IPS-NIHi7 (cell line): ENCODE results near the gene KCNJ1.

Experiments
- DNase-seq: peaks from one replicate; pipeline ENCODE4 v3.0.0; 2012; ENCODE audit warnings: mixed read lengths; ENCODE audit errors: extremely low spot score

Gene KCNJ1

DNA sequence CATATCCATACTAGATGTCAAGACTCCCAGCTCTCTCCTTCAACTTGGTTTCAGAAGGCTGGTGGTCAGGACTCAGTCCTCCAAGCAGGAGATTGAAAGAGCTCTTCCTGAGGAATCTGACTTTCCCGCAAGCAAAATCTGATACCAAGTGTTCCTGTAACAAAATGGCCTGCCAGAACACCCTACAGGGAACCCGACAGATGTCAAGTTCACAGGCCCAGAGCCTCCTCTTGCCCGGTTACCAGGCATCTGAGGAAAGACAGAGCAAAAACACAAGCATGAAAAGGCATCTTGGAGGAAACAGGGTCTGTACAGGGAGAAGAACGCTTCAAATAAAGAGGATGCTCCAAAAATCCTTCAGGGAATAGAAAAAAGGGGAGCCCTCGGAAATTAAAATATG, 15.4 kb upstream of the KCNJ1 start:
- no peak for DNase-seq

DNA sequence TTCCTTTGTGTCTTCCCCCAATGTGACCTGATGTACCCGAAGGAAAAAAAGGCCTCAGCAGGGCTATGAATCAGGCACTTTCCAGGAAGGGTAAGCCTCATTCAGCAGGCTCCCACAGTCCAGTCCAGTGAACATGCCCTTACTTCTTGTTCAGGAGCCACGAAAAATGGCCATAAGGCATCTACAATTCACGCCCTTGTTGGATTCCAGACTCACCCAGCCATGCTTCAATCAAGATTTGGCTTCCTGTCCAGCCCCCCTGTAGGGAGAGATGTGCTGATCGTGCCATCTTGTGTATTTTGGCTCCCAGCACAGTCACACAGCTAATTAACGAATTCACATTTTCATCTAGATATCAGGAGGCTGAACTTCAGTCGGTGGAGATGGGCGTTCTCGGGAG, 14.1 kb upstream of the KCNJ1 start:
- DNase-seq = no peak

GRCh38 chr11:128879817-128880216, 12.7 kb upstream of the KCNJ1 start:
- DNase-seq = no peak

- DNase-seq = no peak
These were observed 11.4 kb upstream of the KCNJ1 start for GRCh38 chr11:128878455-128878854.

GRCh38 chr11:128877726-128878125, 10.6 kb upstream of the KCNJ1 start:
- no peak for DNase-seq

DNA sequence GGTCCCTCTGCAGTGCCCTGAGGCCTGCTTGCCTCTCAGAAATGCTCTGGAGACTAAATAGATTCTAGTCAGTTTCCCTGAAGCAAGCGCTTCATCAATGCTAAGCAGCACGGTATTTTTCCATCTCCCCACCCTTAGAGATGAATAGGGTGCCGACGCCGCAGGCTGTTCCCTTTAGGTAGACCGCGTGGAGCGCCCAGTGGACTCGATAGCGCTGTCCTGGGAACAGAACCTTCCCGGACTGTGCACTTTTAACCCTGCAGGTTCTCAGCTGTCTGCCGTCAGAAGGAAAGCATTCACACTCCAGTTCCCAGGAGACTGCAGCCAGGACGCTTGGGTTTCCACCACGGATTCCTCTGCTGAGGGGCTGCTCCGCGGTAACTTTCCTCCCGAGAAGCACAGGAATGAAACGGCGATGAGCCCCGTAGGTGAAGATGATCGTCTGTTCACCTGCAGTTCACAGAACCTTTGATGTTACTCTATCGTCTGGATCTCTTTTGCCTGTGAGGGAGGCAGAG, 9.1 kb upstream of the KCNJ1 start:
- no peak for DNase-seq

GRCh38 chr11:128874427-128874826, 7.3 kb upstream of the KCNJ1 start:
- DNase-seq = no peak

GRCh38 chr11:128872594-128872993, 5.5 kb upstream of the KCNJ1 start:
- DNase-seq = no peak

- DNase-seq = no peak
These were observed 5.0 kb upstream of the KCNJ1 start for GRCh38 chr11:128872094-128872493.

GRCh38 chr11:128871168-128871610, 4.1 kb upstream of the KCNJ1 start:
- no peak for DNase-seq

DNA sequence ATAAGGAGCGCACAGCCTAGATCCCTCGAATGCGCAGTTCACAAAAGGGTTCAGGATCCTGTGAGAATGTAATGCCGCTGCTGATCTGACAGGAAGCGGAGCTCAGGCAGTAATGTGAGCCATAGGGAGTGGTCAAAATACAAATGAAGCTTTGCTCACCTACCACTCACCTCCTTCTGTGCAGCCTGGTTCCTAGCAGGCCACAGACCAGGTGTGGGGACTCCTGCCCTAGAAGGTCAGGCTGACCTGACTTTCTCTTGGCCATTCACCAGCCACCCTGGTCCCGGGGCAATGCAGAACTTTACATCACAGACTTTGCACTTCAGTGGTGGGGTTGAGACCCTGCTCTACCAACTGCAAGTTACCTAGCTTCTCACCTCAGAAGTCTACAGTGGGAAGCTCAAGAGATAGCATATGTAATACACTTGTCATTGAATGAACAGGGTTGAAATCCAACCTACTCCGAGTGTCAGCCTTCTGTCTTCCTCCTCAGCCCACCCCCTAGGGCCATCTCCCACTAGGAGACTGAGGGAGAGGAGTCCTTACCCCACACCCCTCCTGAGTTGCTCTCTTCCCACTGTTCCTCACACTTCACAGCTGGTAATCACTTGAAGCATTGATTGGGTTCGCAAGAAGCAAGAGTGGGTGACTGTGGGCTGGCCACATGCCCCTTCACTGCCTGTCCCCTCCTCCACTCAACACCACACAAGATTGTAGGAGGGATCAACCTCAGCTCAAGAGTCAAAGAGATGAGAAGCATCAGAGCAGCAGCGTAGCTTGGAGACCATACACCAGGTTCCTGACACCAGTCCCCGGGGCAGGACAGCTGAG, 2.0 kb upstream of the KCNJ1 start:
- no peak for DNase-seq

DNA sequence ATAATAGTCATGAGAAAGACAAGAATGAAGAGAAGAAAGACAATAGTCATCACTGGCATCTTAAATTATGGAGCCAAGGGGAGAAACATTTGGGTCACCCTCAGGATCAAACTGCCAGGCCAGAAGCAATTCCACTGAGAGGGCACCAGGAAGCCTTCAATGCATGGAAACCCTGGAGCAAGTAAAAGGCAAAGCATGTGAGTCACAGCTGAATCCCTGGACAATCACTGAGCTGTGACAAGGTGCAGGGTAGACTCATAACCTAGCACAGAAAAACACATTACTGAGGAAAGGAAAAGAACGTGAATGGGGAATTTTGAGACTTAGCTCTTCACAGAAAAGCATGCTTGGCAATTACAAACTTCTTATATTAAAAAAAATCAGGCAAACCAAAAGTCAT, 1.6 kb downstream of the KCNJ1 start:
- no peak for DNase-seq

- DNase-seq = no peak
These were observed 4.0 kb downstream of the KCNJ1 start for GRCh38 chr11:128862908-128863660.

- no peak for DNase-seq
These were observed 4.7 kb downstream of the KCNJ1 start for GRCh38 chr11:128862406-128862805.

DNA sequence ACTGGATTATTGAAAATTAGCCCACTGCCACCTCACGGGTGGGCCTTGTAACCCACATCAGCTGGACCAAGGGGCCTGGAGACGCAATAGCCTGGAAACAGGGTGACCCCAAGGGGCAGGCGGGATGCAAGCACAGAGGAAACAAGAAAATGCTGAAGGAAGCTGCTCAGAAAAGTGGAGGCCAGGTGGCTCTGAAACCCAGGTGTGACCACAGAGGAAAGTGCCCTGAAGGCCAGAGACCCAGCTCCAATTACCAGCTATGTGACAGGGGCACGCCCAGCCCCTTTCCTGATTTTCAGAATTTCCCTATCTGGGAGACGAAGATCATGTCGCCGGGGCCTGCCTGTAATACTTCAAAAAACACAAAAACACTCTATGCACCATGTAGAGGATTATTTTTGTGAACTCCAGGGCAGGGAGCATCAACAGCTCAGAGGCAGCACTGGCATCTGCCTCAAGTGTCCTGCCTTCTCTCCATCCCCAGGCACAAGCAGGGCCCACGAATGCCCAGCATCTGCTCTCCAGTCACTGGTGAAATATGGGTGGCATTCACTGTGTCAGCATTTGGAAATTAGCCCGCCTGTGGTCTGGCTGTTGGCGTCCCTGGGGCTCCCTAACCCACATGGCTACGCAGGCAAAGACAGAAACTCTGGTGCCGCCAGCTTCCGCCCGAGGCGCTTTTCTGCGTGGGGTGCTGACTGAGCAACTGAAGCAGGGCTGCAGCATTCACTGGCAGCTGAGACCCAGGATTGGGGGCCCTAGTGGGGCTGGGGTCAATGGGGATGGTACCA, 6.3 kb downstream of the KCNJ1 start:
- no peak for DNase-seq

DNA sequence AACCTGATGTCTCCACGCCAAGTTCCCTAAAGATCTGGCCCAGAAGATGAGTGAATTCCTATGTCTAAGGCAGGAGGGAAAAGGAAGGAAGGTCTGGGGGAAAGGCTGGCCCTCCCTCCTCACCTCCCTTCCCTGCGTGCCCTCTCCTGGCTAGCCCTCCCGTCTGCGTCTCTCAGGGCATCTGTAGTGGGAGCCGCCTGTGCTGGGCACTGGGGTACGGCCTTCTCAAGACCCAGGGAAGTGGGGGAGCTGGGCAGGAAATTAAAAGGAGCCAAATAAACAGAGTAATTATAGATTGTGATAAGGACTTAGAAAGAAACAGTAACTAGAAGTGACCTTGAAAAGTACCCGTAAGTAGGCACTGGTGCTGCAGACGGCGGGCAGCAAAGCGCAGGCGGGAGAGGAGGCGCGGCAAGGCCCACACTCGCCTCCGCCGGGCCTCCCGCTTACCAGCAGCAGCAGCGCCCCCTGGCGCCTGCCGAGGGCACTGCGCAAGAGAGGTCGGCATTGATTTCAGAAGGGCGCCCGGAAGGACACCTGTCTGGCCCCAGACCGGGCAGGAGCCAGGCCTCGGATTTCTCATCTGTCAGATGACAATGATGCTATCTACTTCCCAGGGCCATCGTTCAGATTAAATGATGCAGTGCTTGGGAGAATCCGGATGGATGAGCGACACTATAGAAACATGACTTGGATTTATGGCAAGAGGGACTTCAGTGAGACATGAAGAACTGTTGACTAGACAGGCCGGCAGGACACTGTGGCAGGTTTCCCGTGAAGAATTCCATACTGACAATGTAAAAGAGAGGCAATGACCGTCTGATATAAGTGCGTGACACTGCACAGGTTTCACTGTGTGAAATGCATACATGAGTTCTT, 7.3 kb downstream of the KCNJ1 start:
- peak; percentile 87 for DNase-seq

DNA sequence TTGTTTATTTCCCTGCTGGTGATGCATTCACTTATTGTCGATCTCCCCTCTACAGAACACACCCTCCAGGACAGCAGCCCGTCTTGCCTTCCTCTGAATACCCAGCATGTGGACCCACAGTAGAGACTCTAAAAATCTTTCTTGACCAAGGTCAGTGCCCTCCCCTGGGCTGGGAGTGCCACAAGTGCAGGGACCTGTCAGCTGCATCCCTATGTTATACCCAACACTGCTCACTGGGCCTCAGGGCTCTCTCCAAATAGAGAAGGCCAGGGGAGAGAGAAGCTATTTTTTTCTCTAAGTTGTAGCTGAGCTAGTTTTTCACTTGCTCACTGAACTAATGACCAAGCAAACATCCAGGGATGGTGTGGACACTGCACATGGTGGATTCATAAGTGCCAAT, 9.8 kb downstream of the KCNJ1 start:
- no peak for DNase-seq

- DNase-seq = no peak
These were observed 10.9 kb downstream of the KCNJ1 start for GRCh38 chr11:128856241-128856640.

DNA sequence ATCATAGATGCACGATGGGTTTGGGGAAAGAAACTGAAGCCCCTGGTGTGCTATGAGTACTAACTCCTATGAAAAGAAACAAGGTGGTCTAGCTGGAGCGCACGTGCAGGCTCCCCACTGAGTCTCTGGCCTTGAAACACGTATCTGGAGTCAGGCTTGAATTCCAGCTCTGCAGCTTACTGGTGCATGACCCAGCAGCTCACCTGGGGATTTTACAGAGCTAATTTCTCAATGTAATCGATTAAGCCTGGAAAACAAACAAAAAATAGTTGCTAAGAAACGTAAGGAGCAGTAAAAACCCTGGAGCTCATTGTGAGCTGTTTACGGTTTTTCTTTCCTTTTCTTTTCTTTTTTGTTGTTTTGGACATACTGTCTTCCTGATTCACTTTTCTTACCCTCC, 12.3 kb downstream of the KCNJ1 start:
- no peak for DNase-seq

DNA sequence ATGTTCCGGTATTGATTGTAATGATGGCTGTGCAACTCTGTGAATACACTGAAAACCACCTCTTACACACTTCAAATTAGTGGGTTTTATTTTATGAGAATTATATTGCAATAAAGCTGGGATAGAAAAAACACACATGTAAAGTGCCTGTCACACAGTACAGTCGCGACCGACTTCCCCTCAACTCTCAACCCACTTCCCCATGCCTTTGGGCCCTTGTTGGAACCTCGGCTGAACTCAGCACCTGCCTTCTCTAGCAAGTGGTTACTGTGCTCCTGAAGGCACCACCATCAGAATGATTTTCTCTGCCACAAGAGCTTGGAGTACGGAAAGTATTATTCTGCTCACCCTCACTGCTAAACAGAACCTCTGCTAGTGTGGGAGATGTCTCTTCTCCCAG, 13.5 kb downstream of the KCNJ1 start:
- DNase-seq = no peak
